Thoracic aorta (tissue), 2 donors: Measurements from ENCODE around the gene SDK1. TPM values are rescaled to one million over a fixed set of nuclear protein-coding genes. Genes with fewer than 3 reads are reported as not detected.
A peak's percentile ranks its signal among the peaks of the same experiment; 100 is the strongest.

ENCODE experiments used
- ATAC-seq: fragments of 150-250 bp; one replicate; pipeline ENCODE4 v1.8.0; 2017; ENCODE audit warnings: low read depth; ENCODE audit not compliant: insufficient number of reproducible peaks, low FRiP score
- DNase-seq: peaks from one replicate; pipeline ENCODE4 v3.0.0-alpha.2; 2020; ENCODE audit warnings: low spot score
- H3K27ac ChIP-seq, 2 donors: fragments of 200-600 bp; sonication (generic); 1 replicate in 1 of 2; 2 replicates in 1 of 2; pipeline ENCODE4 v1.5.1; 2016; ENCODE audit warnings: mild to moderate bottlenecking in 2 of 2, moderate library complexity in 2 of 2
- H3K27me3 ChIP-seq: fragments of 200-600 bp; sonication (generic); replicated peaks from 2 replicates; pipeline ENCODE4 v1.6.0; 2016; ENCODE audit warnings: mild to moderate bottlenecking; ENCODE audit not compliant: insufficient read depth
- H3K36me3 ChIP-seq: fragments of 200-600 bp; sonication (generic); one replicate; pipeline ENCODE4 v1.5.1; 2016
- H3K4me1 ChIP-seq, 2 donors: fragments of 200-600 bp; sonication (generic); 1 replicate in 1 of 2; 2 replicates in 1 of 2; pipeline versions ENCODE4 v1.5.1 to v1.6.0; 2016; ENCODE audit warnings: low read depth in 2 of 2, mild to moderate bottlenecking in 1 of 2; ENCODE audit not compliant: control insufficient read depth in 1 of 2
- H3K4me3 ChIP-seq: fragments of 200-600 bp; sonication (generic); 2 replicates; pipeline ENCODE4 v1.5.1; 2016; ENCODE audit warnings: mild to moderate bottlenecking
- H3K9me3 ChIP-seq: fragments of 200-600 bp; sonication (generic); 2 replicates; pipeline ENCODE4 v1.5.1; 2016
- CTCF ChIP-seq: fragments of 200-600 bp; sonication (generic); IDR thresholded peaks from one replicate; pipeline ENCODE4 v1.5.1; 2019; ENCODE audit warnings: antibody characterized with exemption
- total RNA-seq, 2 donors: library from RNA; depleted of rRNA; stranded (reverse); fragments of >200 nt; gene quantifications; one replicate each; pipeline versions ENCODE4 v1.1.0 to v1.2.3, GENCODE V29; 2016

Gene SDK1
- 10 to 100 TPM; 27.5 to 29.2 TPM for total RNA-seq

- peak; percentile 95 for TF ChIP-seq CTCF
- H3K9me3 ChIP-seq: no peaks in the 10 kb centered on the region
- peaks cover 7 to 27% of the 10 kb centered on the region in 2 donors for H3K4me1 ChIP-seq
- no peaks in the 10 kb centered on the region for H3K36me3 ChIP-seq
- H3K4me3 ChIP-seq: peak within 1 kb of the TSS; percentile 84
- no peaks in the 10 kb centered on the region for H3K27me3 ChIP-seq
- DNase-seq (peak; percentile 51), ATAC-seq (peak; percentile 77)
- peak within 1 kb of the TSS; percentile 64 to 71 for H3K27ac ChIP-seq
Measured at GRCh38 chr7:3300651-3301448, at the start of gene SDK1. Gene SDK1, plus strand, starts transcription at chr7:3301252. Its CDS starts 335 bp downstream, at chr7:3301587.

GRCh38 chr7:3254718-3255117 lies 46.3 kb upstream of the SDK1 start:
- no peak for TF ChIP-seq CTCF
- no peak overlapping the region for H3K4me3 ChIP-seq
- DNase-seq (no peak), ATAC-seq (no peak)
- H3K27ac ChIP-seq: no peak overlapping the region
- H3K36me3 ChIP-seq: no peaks in the 10 kb centered on the region
- no peaks in the 10 kb centered on the region for H3K27me3 ChIP-seq
- no peaks in the 10 kb centered on the region for H3K9me3 ChIP-seq
- no peaks in the 10 kb centered on the region for H3K4me1 ChIP-seq

GRCh38 chr7:3259711-3260400 lies 41.2 kb upstream of the SDK1 start:
- Histone ChIP-seq H3K36me3 (no peaks in the 10 kb centered on the region), H3K9me3 (no peaks in the 10 kb centered on the region), H3K27me3 (no peaks in the 10 kb centered on the region), H3K4me1 (peaks cover 0 to 5% of the 10 kb centered on the region in 2 donors), H3K27ac (peak overlapping the region; percentile 36 to 73), H3K4me3 (peak overlapping the region; percentile 77)
- TF ChIP-seq CTCF: no peak
- no peak for DNase-seq
- ATAC-seq: no peak

GRCh38 chr7:3260401-3260715 lies 40.7 kb upstream of the SDK1 start:
- Histone ChIP-seq H3K9me3 (no peaks in the 10 kb centered on the region), H3K27ac (peak overlapping the region; percentile 36 to 73), H3K4me3 (peak overlapping the region; percentile 77), H3K36me3 (no peaks in the 10 kb centered on the region), H3K27me3 (no peaks in the 10 kb centered on the region), H3K4me1 (peaks cover 0 to 5% of the 10 kb centered on the region in 2 donors)
- no peak for TF ChIP-seq CTCF
- ATAC-seq (no peak), DNase-seq (no peak)

- Histone ChIP-seq H3K36me3 (no peaks in the 10 kb centered on the region), H3K4me1 (peaks cover 0 to 5% of the 10 kb centered on the region in 2 donors), H3K9me3 (no peaks in the 10 kb centered on the region), H3K27ac (no peak overlapping the region), H3K27me3 (no peaks in the 10 kb centered on the region), H3K4me3 (no peak overlapping the region)
- no peak for DNase-seq
- no peak for ATAC-seq
- no peak for TF ChIP-seq CTCF
Measured at GRCh38 chr7:3264693-3265339, 36.2 kb upstream of the SDK1 start.
